K562 (cell line): ENCODE results near the gene DNAJB6. TPM values are rescaled to one million over a fixed set of nuclear protein-coding genes. Genes with fewer than 3 reads are reported as not detected.
A peak's percentile ranks its signal among the peaks of the same experiment; 100 is the strongest.

Experiments used
- ATF1 ChIP-seq, 2 experiments: fragments of 450-650 bp in 1 of 2; IDR thresholded peaks; 2 replicates each; pipeline ENCODE4 v1.6.1; 2016; ENCODE audit warnings: missing compliant biosample characterization in 1 of 2, missing genetic modification characterization in 1 of 2
- BDP1 ChIP-seq: IDR thresholded peaks from 3 replicates; pipeline ENCODE4 v1.6.1; 2011; ENCODE audit not compliant: insufficient read length, insufficient read depth
- BRD4 ChIP-seq: fragments of 200-600 bp; sonication (generic); IDR thresholded peaks from 2 replicates; pipeline ENCODE4 v1.6.1; 2017; ENCODE audit warnings: inconsistent platforms
- CAMTA2 ChIP-seq: fragments of 250-450 bp; sonication (Bioruptor Pico); conservative IDR thresholded peaks from 2 replicates; pipeline ENCODE4 v1.5.1; 2022
- ELF1 ChIP-seq: fragments of 200-800 bp; sonication (Bioruptor generic); IDR thresholded peaks from 2 replicates; pipeline ENCODE4 v1.6.1; 2016; ENCODE audit warnings: missing genetic modification characterization, missing compliant biosample characterization
- ELK1 ChIP-seq: sonication (generic); formaldehyde crosslinking; IDR thresholded peaks from 2 replicates; pipeline ENCODE4 v1.8.1; 2022; ENCODE audit warnings: missing genetic modification reagents
- EP300 ChIP-seq: IDR thresholded peaks from 2 replicates; pipeline ENCODE4 v1.6.1; 2012; ENCODE audit warnings: low read length, improper control_type of control experiment
- HDAC6 ChIP-seq: IDR thresholded peaks from 2 replicates; pipeline ENCODE4 v1.6.1; 2012; ENCODE audit warnings: low read depth, mild to moderate bottlenecking, control low read depth, inconsistent platforms, low read length, moderate library complexity
- NFE2 ChIP-seq: IDR thresholded peaks from 2 replicates; pipeline ENCODE4 v1.6.1; 2014; ENCODE audit warnings: antibody characterized with exemption, low read depth
- PHB ChIP-seq: fragments of 250-450 bp; sonication (Bioruptor Pico); IDR thresholded peaks from 2 replicates; pipeline ENCODE4 v1.5.0; 2021
- PML ChIP-seq: IDR thresholded peaks from 2 replicates; pipeline ENCODE4 v1.6.1; 2012; ENCODE audit warnings: low read length, inconsistent platforms
- RERE ChIP-seq: sonication (generic); formaldehyde crosslinking; IDR thresholded peaks from 2 replicates; pipeline ENCODE4 v1.8.0; 2023; ENCODE audit warnings: missing genetic modification reagents, mild to moderate bottlenecking, borderline replicate concordance
- STAT6 ChIP-seq: sonication (generic); formaldehyde crosslinking; IDR thresholded peaks from 2 replicates; pipeline ENCODE4 v1.8.1; 2023; ENCODE audit warnings: mild to moderate bottlenecking, missing genetic modification reagents
- ZKSCAN3 ChIP-seq: fragments of 250-450 bp; sonication (Bioruptor Pico); IDR thresholded peaks from 2 replicates; pipeline ENCODE4 v1.4.0; 2020
- ZNF740 ChIP-seq, 3 experiments: fragments of 200-800 bp in 1 of 3; sonication (Bioruptor generic) in 1 of 3; sonication (generic) in 1 of 3; formaldehyde crosslinking in 1 of 3; IDR thresholded peaks; 2 replicates each; pipeline versions ENCODE4 v1.6.1 to v1.8.0; 2016 to 2022; ENCODE audit warnings: mild to moderate bottlenecking in 2 of 3, missing compliant biosample characterization in 2 of 3, missing genetic modification characterization in 2 of 3, missing genetic modification reagents in 1 of 3
- ZNF766 ChIP-seq: fragments of 200-800 bp; sonication (Bioruptor generic); conservative IDR thresholded peaks from 2 replicates; pipeline ENCODE4 v1.6.1; 2016; ENCODE audit warnings: missing genetic modification characterization, missing compliant biosample characterization
- ZZZ3 ChIP-seq: fragments of 450-650 bp; IDR thresholded peaks from 2 replicates; pipeline ENCODE4 v1.6.1; 2016; ENCODE audit warnings: antibody characterized with exemption, mild to moderate bottlenecking, moderate library complexity
- polyA plus RNA-seq, 8 experiments: library from polyadenylated mRNA; depleted of rRNA in 4 of 8; stranded (reverse) in 5 of 8; unstranded in 3 of 8; fragments of >200 nt; fragmentation: Nextera tagmentation in 2 of 8; fragmentation: Illumina TruSeq in 1 of 8; extraction: Ambion mirVana in 2 of 8; extraction: Trizol in 1 of 8; gene quantifications; 2 replicates each; pipeline versions ENCODE4 v1.2.1 to v1.2.3, GENCODE V29; 2011 to 2014; ENCODE audit warnings: inconsistent platforms in 1 of 8, missing spikeins in 1 of 8
- total RNA-seq, 7 experiments: library from RNA; depleted of rRNA in 6 of 7; stranded (reverse); fragments of >200 nt in 6 of 7; fragmentation: Illumina TruSeq in 2 of 7; extraction: Trizol in 2 of 7; gene quantifications; 2 replicates each; pipeline versions ENCODE4 v1.2.1 to v1.2.3, GENCODE V29; 2011 to 2021; ENCODE audit warnings: low replicate concordance in 1 of 7

DNAJB6 gene
- total and polyA plus RNA-seq, 9 of the 15 experiments (the other 6 are each of a cell fraction or from before 2014, with no cell fraction given), result 84.5 to 158 (median 135) TPM

GRCh38 chr7:157339777-157340677, 3.2 kb downstream of the DNAJB6 start (continued):
- TF ChIP-seq RERE (no peak), ZZZ3 (0 out of 2 replicates have a peak, but pooled peaks have one; percentile 53), ZNF766 (no peak), HDAC6 (no peak), PHB (CRISPR knock-in tag) (no peak), ELF1 (tag) (no peak), BRD4 (no peak), ZKSCAN3 (CRISPR knock-in tag) (no peak), BDP1 (no peak), ZNF740 (CRISPR knock-in tag; IDR thresholded peaks at IDR 0.05) (no peak), ZNF740 (tag; IDR thresholded peaks at IDR 0.05) (no peak), ATF1 (CRISPR knock-in tag; IDR thresholded peaks at IDR 0.05) (no peak), ATF1 (tag; IDR thresholded peaks at IDR 0.05) (no peak; the same call in 1 of the 2 replicates), EP300 (peak; percentile 42; the same call in 1 of the 2 replicates), CAMTA2 (CRISPR knock-in tag) (no peak), PML (0 out of 2 replicates have a peak, but pooled peaks have one; percentile 33), NFE2 (no peak), STAT6 (CRISPR knock-in tag) (no peak), ELK1 (no peak)
